Subcutaneous adipose tissue (tissue), 4 donors: ENCODE measurements around the gene SFMBT2. TPM values are rescaled to one million over a fixed set of nuclear protein-coding genes. Genes with fewer than 3 reads are reported as not detected.

Experiments
- CTCF ChIP-seq: fragments of 450-650 bp; IDR thresholded peaks from one replicate; pipeline ENCODE4 v1.5.1; 2016; ENCODE audit warnings: low read depth, mild to moderate bottlenecking, control low read depth, antibody characterized with exemption, moderate library complexity
- total RNA-seq, 4 donors: library from RNA; depleted of rRNA; stranded (reverse); fragments of >200 nt; gene quantifications; one replicate each; pipeline ENCODE4 v1.1.0, GENCODE V29; 2016

The SFMBT2 gene
- total RNA-seq, 4 donors from 2014 or later: 3.7 to 11.7 (median 7.0) TPM

DNA sequence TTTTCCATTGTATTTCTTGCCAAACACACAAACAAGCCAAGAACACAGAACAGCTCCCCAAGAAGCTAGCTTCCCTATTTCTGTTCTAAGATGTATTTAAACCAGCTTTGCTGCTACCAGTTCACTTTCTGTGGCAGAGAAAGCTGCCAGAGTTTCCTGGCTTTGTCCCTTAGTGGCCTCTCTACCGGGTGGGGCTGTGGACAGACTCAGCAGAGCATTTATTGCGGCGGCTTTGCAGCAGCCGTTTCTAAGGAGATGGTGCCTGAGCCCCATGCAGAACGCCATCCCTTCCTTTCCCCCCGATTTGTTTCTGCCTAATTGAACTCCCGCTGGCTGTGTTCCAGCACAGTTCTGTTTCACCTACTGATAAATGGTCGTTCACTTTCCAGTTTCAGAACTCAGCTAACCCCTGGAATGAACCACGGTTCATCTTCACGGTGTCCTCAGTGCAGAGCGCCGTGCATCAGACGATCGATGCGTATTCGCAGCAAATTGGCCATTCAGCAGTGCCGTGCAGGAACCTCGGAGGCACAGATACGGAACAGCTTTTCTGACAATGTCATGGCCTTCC, 33.8 kb upstream of the SFMBT2 start:
- TF ChIP-seq CTCF: no peak

DNA sequence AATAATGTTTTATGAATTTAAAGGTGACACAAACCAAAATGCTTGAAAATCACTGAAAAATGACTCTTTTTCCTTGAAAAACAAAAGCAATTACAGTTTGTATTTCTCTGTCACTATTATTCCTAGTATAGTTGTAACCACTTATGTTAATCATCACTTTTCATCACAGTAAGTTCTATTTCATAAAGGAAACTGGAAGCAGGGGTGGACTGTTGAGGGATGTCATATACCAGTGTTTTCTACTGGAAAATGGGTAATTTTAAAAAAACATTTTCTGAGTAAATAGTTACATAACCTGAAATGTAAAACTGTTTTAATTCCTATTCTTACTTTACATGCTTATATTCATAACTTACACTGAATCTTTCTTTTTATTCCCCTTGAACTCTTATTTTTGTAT, 32.2 kb upstream of the SFMBT2 start:
- TF ChIP-seq CTCF: no peak

GRCh38 chr10:7441403-7442147, 30.7 kb upstream of the SFMBT2 start:
- TF ChIP-seq CTCF: no peak

DNA sequence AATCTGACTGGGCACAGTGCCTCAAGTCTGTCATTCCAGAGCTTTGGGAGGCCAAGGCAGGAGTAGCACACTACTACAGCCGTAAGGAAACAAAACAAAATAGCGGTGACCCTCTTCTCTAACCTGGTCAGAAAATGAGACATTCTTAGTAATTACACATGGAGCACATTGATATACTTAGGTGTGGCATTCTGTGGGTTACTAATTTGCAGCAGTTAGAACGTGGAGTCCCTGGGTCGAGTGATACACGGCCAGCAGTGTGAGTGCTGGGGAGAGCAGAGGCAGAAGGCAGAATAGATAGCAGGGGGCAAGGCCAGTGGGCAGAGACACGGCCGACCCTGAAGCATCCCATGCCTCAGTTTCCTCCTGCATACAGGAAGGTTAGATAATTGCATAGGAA, 28.9 kb upstream of the SFMBT2 start:
- TF ChIP-seq CTCF: no peak

GRCh38 chr10:7438196-7438986, 27.6 kb upstream of the SFMBT2 start:
- no peak for TF ChIP-seq CTCF

DNA sequence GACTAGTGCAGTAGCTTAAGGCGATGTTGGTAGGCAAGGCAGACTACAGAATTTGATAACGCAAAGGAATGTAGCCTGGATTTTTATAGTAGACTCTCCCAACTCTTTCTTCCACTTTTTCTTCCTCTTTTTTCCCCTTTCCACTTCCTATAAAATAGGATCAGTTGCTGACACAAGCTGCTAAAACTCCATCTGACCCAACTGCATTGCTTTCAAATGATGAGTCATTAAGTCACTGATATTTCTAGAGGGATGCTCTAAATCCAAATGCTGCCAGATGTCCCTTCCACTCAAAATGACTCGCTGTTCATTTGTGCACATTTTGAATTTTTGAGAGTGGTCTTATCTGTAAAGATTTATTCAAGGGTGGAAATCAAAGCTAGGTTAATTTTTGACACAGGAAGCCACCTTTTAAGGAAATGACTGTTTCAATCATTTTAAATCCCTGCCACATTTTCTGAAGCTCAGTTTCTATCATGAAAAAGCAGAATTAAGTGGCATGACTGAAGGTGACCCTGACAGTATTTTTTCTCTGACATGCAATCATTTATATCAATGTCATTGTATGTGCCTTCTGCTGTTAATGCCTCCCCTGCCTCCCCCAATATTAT, 25.8 kb upstream of the SFMBT2 start:
- no peak for TF ChIP-seq CTCF

- no peak for TF ChIP-seq CTCF
These were observed 24.8 kb upstream of the SFMBT2 start for GRCh38 chr10:7435674-7436073.
